Regular cardiac myocyte (primary cell): Measurements from ENCODE around the gene SEPTIN1. TPM values are rescaled to one million over a fixed set of nuclear protein-coding genes. Genes with fewer than 3 reads are reported as not detected.

Source experiments
- total RNA-seq: library from RNA; depleted of rRNA; stranded (reverse); fragments of >200 nt; gene quantifications from 2 replicates; pipeline ENCODE4 v1.2.3, GENCODE V29; 2014

Gene SEPTIN1
- total RNA-seq, result not detected in 2 replicates

DNA sequence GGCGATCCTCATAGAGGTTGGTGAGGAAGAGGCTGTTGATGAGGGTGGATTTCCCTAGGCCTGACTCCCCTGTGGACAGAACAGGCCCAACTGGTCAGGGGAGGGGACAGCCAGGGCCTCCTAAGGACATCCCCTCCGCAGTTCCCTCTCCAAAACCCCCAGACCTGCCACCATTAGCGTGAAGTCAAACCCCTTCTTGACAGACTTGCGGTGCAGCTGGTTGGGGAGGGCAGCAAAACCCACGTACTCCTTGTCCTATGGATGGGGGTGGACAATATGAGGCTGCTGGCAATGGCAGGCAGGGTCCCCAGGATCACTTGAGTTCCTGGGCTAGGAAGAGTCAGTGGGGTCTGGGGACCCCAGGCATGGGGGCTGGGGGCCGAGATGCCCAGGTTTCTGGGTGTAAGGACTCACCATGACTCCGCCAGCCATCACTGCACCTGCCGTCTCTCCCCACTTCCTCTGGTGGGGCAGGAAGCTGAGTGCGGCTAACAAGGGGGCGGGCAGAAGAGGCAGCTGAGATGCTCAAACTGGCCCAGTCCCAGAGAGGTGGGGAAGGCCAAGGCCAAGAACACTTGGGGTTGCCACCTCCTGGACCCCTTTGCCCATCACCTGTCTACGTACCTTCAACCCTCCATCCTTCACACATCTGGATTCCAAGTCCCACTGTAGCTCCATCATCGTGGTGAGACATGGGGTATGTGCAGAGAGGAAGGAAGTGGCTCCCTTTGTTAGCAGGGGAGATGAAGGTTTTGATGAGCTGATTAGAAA lies at the start of gene SEPTIN1:
Gene SEPTIN1, minus strand, starts transcription at position 451 of the 771 bp plus-strand sequence. Its CDS starts 19 bp downstream, at position 432.

GRCh38 chr16:30429678-30430427 lies 47.5 kb upstream of the SEPTIN1 start, which contains the start of gene DCTPP1:
DCTPP1 (minus strand) TSS chr16:30430030; CDS start chr16:30429980, 50 bp downstream.

DNA sequence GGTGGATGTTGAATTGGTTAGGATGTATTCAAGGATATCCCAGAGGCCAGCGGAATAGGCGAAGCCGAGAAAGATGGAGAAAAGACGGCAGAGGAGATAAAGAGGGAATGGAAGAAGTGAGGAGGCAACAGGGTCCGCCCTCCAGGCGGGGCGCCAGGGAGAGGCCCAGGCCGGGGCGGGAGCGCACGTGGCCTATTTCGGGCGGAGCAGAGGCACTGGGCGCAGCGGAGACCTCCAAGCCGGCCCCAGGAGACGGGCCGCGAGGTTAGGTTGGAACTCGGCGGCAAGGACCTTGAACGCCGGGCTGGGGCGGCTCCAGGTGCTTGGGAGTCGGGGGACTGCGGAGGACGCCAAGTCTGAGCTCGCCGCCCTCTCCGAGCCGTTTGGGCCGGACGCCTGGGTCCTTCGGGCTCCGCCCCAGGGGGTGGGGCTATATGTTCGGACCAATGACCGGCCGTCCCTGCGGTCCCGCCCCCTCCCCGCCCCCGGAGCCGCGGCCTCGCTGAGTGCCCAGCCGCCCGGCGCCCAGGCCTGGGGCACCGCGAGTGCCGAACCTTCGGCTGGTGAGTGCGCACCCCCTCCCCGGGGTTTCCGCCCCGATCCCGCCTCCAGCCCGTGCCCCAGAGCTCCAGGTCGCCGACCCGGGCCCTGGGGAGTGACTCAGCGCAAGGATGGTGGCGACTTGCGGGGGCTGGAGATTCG lies 24.9 kb upstream of the SEPTIN1 start, which contains the start of gene ZNF771:
Gene ZNF771, plus strand, starts transcription at position 505 of the 702 bp plus-strand sequence. CDS start 448 bp downstream, outside the sequence.

DNA sequence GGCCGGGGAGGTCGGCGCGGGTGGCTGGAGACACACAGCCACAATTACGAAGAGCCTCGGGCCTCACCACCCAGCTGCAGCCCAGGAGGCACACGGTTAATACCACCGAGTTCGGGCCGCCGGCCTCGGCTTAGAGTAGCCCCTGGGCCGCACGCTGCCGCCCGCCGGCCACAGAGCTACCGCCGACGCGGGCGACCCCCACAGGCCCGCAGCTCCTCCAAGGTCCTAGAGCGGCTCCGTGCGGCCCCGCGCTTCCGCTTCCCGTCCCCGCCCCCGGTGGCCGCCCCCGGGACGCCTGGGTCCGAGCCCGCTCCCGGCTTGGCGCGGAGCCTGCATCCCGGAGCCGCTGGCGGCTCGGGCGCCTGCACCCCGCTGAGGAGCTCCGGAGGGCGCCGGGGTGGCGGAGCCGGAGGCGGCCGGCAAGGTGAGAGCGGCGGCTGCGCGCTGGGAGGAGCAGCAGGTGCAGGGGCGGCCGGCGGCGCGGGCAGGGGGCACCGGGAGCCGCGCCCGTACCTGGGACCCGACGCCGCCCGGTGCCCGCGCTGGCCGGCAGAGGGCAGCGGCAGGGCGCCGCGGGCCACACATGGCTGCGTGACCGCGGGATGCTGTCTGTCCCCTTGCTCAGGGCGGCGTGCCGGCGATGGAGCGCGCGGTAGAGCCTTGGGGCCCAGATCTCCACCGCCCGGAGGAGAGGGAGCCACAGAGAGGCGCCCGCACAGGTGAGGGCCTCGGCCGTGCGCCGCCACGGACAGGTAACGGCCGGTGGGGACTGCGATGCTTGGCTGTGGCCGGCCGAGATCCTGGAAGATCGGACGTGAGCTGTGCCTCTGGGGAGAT lies 13.0 kb upstream of the SEPTIN1 start, which contains the start of gene ZNF48:
Gene ZNF48, plus strand, starts transcription at position 266 of the 837 bp plus-strand sequence. Its CDS starts 375 bp downstream, at position 641.

GRCh38 chr16:30374538-30374937 lies 7.8 kb downstream of the SEPTIN1 start, which contains the start of gene MYL11:
MYL11 (plus strand) TSS chr16:30374802; CDS start chr16:30374858, 56 bp downstream.

GRCh38 chr16:30370456-30371247 lies 11.7 kb downstream of the SEPTIN1 start, which contains the start of gene TBC1D10B:
TBC1D10B (minus strand) TSS chr16:30370494; CDS start chr16:30370183, 311 bp downstream.

GRCh38 chr16:30355144-30355953 lies 27.0 kb downstream of the SEPTIN1 start, which contains the start of gene CD2BP2:
CD2BP2 (minus strand) TSS chr16:30355308; CDS start chr16:30354681, 627 bp downstream.

Other genes starting within 250 kb of the SEPTIN1 start
- 0.28 and 3.3 TPM in 2 replicates for gene CORO1A, start 199.0 kb downstream of the SEPTIN1 start, total RNA-seq
- 126 and 208 TPM in 2 replicates for gene BOLA2B, start 188.9 kb downstream of the SEPTIN1 start, total RNA-seq
- 13.5 and 18.8 TPM in 2 replicates for gene SLX1A, start 188.7 kb downstream of the SEPTIN1 start, total RNA-seq
- 1.9 and 2.3 TPM in 2 replicates for gene SULT1A3, start 183.3 kb downstream of the SEPTIN1 start, total RNA-seq
- 0.58 and 1.4 TPM in 2 replicates for gene NPIPB13, start 134.1 kb downstream of the SEPTIN1 start, total RNA-seq
- 27.3 and 45.8 TPM in 2 replicates for gene CD2BP2, start 27.3 kb downstream of the SEPTIN1 start, total RNA-seq
- 19.2 and 38.0 TPM in 2 replicates for gene TBC1D10B, start 12.1 kb downstream of the SEPTIN1 start, total RNA-seq
- not detected in 2 replicates for gene MYL11, start 7.8 kb downstream of the SEPTIN1 start, total RNA-seq
- 6.5 and 6.8 TPM in 2 replicates for gene ZNF48, start 12.9 kb upstream of the SEPTIN1 start, total RNA-seq
- gene ZNF771, start 25.0 kb upstream of the SEPTIN1 start, total RNA-seq, result 12.7 and 21.1 TPM in 2 replicates
- gene DCTPP1, start 47.5 kb upstream of the SEPTIN1 start, total RNA-seq, result 10.4 and 38.0 TPM in 2 replicates
- 6.5 and 28.4 TPM in 2 replicates for gene SEPHS2, start 63.3 kb upstream of the SEPTIN1 start, total RNA-seq
- not detected in 2 replicates for gene ITGAL, start 90.2 kb upstream of the SEPTIN1 start, total RNA-seq
- gene ZNF768, start 144.0 kb upstream of the SEPTIN1 start, total RNA-seq, result 18.0 and 19.4 TPM in 2 replicates
- gene ZNF747, start 152.3 kb upstream of the SEPTIN1 start, total RNA-seq, result 8.6 and 10.4 TPM in 2 replicates
- gene ZNF764, start 175.8 kb upstream of the SEPTIN1 start, total RNA-seq, result 4.2 and 4.4 TPM in 2 replicates
- 5.6 and 12.7 TPM in 2 replicates for gene ZNF688, start 189.2 kb upstream of the SEPTIN1 start, total RNA-seq
- gene ZNF785, start 203.1 kb upstream of the SEPTIN1 start, total RNA-seq, result 7.3 and 8.1 TPM in 2 replicates
- gene ZNF689, start 227.8 kb upstream of the SEPTIN1 start, total RNA-seq, result 2.3 and 5.2 TPM in 2 replicates